ENCODE results near the gene SH2D3C.

The SH2D3C gene

DNA sequence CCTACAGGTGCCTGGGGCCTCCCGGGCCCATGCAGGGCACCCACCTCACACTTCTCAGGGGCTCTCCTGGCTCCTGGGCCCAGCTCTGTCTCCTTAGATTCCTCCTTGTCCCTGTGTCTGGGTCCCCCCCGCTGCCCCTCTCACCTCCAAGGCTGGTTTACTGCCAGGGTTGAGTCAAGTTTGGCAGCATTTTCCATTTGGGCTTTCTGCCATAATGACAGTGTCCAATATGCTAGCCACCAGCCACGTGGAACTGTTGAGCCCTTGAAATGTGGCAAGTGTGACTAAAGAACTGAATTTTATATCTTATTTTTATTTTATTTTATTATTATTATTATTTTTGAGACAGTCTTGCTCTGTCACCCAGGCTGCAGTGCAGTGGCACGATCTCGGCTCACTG, 60.7 kb downstream of the SH2D3C start:
- DNase-seq (ENCODE audit: low read depth): no peak

DNA sequence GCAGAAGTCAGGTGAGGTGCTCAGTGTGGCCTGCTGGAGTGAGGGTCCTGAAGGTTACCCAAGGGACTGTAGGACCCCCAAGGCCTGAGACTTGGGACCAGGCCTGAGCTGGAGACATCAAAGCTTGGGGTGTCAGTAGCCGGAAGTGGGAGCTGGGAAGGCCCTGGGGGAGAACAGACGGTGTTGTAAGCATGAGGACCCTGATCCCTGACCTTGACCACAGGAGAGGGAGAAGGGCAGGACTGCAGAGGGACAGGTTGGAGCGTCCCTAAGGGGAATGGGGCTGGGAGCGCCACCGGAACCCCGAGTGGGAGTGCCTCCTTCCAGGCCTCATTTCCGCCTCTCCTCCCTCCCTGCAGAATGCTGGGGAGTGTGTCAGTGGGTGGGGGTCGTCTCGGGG, 62.1 kb downstream of the SH2D3C start:
- DNase-seq (ENCODE audit: low read depth): no peak

DNA sequence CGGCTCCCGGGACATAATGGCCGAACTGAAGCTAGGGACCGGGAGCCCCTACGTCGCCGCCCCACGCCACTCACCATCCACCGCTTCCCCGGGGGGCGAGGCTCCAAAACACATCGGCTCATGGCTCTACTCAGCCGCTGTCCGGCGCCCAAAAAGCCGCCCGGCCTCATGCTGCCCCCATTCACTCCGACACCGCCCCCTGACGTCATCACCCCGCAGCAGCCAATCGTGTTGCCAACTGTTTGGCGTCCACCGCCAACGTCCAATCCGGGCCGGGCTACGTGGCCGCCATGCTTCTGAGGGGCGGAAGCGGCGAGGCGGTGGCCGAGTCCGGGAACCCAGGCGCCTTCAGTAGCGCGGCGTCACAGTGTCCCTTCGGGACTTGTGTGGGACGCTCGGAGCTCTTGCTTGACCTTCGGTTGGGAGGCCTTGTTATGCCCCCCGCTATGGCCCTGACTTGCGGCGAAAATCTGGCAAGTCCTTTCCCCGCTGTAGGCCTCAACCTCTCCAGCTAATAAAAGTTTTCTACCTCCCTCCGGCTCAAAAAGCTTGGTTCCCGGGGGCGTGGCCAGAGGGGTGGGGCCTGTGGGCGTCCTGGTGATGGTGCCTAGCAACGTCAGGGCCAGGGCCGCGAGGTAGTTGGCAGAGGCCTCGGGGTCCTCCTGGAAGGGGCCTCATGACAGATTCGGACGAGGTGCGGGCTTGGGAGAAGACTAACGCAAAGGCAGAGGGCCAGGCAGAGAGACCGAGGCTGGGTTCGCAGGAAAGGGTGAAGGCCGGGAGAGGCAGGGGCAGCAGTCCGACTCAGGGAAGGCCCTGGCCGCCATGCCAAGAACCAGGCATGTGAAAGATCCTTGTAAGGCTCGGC, 62.8 kb downstream of the SH2D3C start, which contains the start of the genes PTRH1 and TTC16:
Gene PTRH1, minus strand, starts transcription at position 194 of the 868 bp plus-strand sequence. Its CDS starts 24 bp downstream, at position 170.
Gene TTC16, plus strand, starts transcription at position 610 of the 868 bp plus-strand sequence. Its CDS starts 67 bp downstream, at position 677.
- peak; percentile 63 for DNase-seq (ENCODE audit: low read depth)

DNA sequence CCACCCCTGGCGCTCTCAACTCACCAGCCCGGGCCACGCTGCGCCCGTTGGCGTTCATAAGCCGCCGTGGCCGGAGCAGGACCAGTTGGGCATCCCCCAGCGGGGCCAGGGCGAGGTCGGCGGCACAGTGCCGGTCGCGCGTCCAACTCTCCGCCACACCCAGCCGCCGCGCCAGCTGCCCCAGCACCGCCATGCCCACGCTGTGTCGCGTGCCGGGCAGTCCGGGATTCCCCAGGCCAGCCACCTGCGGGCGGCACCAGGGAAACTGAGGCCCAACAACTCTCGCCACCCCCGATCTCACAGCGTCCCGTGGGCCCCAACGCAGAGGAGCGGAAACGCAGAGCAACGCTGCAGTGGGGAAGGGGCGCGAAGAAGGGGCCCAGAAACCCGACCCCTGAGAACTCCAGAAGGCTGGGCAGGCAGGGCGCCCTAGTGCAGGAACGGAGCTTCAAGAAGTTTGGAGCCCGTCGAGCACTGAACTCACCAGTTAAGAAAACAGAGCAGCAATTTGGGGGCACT, 63.5 kb downstream of the SH2D3C start:
- DNase-seq (ENCODE audit: low read depth): no peak

DNA sequence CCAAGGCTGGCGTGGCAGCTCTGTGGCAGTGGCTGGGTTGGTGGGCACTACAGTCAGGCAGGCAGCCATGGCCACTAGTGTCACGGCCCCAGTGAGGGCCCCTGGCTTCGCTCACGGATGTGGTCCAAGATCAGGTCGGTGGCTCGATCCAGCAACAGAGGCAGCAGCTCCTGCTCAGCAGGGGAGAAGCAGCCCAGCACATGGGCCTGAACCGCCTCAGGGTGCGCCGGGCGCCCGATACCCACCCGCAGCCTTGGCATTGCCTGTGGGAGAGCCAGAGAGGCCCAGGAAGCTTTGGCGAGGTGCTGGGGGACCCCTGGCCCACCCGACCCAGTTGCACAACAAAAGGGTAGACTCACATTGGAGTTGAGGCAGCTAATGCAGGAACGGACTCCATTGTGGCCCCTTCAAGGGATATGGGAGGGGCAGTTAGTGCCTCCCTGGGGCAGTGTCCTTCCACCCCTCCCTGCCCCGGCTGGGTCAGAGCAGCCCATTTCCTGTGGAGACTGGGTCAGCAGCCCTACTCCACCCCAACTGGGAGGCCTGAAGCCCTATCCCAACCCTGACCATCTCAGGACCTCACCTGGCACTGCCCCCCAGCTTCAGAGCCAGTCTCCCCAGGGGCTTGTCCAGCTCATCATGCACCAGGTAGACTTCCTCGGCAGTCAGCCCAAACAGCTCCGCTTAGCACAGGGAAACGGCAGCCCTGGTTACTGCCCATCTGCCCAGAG, 64.3 kb downstream of the SH2D3C start:
- no peak for DNase-seq (ENCODE audit: low read depth)

DNA sequence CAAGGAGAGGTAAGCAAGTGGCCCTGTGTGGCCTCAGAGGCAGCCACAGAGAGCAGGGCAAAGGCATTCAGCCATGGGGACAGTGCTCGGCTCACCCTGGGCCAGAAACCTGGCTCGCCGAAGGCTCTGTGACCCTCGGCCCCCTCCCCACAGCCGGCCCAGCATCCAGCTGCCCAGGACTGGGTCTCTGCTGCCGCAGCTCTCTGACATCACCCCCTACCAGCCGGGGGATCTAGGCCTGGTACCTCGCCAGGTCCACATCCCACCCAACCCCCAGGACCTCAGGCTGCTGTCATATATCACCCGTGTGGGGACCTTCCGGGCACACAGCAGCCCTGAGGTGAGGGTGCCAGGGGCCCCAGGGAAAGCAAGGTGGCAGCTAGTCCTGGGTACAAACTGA, 65.6 kb downstream of the SH2D3C start:
- no peak for DNase-seq (ENCODE audit: low read depth)

DNA sequence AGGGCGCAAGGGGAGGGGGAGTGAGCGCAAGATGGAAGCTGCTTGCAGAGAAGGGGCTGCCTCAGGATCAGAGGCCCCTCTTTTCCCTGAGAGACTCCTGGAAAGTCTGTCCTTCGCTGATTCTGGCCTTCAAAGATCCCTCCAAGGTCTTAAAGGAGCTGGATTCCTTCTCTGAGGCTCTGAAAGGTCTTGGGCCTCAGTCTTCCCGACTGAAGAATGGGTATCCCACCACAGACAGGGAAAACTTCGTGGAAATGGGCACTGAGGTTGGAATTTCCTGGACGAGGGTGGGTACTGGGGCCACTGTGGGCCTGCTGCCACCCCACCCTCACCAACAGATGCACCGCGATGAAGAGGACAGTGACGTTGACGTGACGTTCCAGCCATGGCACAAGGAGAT, 66.1 kb downstream of the SH2D3C start:
- no peak for DNase-seq (ENCODE audit: low read depth)

DNA sequence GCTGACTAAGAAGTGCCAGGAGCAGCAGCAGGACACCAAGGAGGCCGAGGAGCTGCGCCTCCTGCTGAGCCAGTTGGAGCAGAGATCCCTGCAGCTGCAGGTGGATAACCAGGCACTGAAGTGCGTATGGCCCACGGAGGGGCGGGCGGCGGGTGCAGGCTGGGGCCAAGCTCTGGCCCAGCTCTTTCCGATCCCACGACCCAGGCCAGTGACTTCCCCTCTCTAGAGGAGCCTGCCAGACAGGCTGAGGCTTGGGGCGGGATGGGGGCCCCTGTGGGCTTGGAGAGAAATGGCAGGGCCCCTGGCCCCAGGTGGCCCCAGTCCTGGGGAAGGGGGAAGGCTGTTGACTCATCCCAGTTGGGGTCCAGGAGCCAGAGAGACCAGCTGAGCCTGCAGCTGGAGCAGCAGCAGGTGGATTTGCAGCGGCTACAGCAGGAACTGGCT, 66.6 kb downstream of the SH2D3C start:
- no peak for DNase-seq (ENCODE audit: low read depth)

DNA sequence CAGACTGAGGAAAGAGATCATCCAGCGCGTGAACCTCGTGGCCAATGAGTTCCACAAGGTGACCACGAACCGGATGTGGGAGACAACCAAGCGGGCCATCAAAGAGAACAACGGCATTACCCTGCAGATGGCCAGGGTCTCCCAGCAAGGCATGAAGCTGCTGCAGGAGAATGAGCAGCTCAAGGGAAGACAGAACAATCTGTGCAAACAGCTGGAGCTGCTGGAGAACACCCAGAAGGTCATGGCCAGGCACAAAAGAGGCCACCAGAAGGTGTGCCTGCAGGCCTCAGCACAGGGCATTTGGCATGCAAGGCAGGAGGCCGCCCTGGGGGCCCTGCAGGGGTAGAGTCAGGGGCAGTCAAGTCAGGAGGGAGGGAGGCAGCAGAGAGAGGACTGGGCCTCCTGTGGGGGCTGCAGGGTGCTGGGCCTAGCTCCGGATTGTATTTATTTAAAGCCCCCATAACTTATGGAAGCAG, 67.2 kb downstream of the SH2D3C start:
- no peak for DNase-seq (ENCODE audit: low read depth)

DNA sequence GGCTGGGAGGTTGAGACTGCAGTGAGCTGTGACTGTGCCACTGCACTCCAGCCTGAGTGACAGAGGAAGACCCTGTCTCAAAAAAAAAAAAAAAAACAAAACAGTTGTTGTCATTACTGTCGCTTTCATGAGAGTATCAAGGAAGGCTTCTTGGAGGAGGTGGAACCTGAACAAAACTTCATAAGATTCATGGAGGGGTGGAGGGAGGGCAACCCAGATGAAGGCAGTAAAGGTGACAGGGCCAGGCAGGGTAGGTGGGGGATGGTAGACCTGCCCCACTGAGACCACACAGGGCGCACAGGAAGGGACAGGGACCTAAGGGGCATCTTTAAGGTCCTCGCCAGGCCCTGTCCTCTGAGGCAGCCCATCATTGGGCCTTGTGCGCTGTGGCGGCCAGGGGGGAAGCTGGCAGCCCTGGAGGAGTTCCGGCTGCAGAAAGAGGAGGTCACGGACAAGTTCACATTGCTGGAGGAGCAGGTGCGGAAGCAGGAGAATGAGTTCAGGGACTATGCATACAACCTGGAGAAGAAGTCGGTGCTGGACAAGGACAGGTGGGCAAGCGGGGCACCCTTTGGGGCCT, 68.2 kb downstream of the SH2D3C start:
- no peak for DNase-seq (ENCODE audit: low read depth)

DNA sequence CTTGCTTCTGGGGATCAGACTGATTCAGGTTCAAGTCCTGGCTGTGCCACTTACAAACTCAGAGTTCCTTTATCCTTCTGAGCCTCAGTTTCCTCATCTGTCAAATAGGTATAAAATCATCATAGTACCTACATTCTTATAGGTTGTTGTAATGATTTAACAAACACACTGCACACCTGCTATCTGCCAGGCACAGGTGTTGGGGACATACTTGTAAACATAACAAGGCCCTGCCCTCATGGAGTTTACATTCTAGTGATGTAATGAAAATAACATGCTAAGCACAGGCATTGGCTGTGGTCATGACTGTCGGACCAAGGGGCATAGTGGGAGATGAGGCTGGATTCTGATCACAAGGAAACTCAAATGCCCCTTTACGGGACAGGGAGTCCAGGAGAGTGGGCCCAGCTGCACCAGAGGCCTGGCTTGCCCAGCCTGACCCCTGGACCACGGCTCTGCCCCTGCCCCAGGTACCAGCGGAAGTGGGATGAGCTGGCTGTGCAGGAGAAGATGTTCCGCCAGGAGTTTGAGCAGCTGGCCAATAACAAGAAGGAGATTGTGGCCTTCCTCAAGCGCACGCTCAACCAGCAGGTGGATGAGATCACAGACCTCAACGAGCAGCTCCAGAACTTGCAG, 69.4 kb downstream of the SH2D3C start:
- no peak for DNase-seq (ENCODE audit: low read depth)

DNA sequence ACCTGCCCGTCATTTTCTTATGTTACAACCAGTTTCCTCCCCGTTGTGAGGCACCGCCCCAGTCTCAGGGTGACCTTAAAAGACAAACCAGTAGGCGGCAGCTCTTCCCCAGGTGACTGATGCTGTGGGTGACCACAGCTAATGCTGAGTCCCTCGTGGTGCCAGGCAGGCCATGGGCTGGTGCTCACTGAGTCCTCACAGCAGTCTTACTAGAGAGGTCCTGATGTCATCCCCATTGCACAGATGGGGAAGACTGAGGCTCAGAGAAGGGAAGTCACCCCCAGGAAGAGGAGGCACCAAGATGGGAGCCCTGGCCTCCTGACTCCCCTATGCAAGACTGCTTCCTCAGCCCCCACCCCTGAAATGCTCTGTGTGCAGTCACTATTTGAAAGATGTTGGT, 70.7 kb downstream of the SH2D3C start:
- no peak for DNase-seq (ENCODE audit: low read depth)

DNA sequence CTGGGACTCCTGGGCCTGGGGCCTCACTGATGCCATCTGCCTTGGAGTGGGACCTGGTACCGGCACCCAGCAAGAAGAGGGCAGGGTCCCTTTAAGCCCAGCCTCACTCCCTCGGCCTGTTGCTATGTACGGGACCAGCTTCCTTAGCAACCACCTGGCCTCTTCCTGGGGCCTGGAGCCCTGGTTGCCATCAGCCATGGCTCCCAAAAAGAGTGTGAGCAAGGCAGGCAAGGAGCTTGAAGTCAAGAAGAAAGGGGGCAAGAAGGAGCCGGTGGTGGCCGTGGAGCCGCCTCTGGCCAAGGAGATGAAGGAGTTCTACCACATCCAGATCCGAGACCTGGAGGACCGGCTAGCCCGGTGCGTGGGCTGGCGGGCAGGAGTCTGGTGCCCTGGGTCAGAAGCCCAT, 71.6 kb downstream of the SH2D3C start, which contains the start of gene CFAP157:
Gene CFAP157, plus strand, starts transcription at position 153 of the 406 bp plus-strand sequence. Its CDS starts 44 bp downstream, at position 197.
- DNase-seq (ENCODE audit: low read depth): no peak

DNA sequence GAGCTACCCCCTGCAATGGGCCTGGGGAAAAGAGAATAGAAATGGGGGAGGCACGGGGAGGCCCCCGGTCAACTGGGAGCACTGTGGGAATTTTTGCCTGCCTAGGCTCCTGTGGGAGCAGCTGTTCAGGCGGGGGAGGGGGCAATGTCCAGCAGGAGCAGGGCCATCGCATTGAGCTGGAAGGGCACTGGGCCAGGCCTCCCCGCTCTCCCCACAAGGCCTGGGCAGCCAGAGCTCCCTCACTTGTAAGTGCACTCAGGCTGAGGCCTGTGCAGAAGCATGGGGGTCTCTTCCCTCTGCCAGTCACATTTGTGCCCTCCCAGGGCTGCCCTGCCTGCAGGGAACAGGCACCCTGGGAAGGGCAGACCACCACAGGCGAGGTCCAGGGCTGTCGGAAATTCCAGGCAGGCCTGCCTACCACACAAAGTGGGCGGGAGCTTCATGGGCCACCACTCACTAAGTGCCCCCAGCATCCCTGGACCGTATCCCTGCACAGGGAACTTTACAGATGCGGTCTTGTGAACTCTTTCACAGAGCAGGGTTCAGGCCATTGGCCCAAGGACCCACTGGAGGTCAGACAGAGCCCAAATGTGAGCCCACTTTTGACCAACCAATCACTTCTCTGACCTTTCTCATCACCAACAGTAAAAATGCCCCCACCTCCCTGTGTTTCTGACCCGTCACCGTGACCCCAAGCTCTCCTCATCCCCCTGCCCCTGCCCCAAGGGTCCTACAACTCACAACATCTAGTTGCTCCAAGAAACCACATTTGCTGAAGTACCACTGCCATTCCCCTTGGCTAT, 72.7 kb downstream of the SH2D3C start:
- no peak for DNase-seq (ENCODE audit: low read depth)

DNA sequence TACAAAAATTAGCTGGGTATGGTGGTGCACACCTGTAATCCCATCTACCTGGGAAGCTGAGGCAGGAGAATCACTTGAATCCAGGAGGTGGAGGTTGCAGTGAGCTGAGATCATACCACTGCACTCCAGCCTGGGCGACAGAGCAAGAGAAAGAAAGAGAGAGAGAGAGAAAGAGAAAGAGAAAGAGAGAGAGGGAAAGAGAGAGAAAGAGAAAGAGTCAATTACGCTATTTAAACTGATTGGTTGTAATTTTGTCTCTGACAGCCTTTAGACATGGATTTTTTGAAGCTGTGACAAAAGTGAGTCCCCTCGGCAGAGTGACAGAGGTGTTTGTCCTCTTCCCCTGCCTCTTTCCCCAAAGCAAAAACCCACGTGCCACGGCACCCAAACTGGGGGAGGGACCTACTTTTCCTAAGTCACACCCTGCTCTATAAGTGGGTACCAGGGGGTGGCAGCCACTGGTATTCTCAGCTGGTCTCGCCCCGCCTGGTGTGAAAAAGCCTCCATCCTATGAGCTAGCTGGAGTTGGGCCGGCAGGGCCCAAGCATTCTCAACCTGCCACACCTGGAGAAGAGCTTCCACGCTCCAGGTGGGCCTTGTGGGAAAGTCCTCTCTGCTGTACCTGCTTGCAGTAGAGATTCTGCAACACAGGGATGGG, 75.0 kb downstream of the SH2D3C start:
- DNase-seq (ENCODE audit: low read depth): no peak

DNA sequence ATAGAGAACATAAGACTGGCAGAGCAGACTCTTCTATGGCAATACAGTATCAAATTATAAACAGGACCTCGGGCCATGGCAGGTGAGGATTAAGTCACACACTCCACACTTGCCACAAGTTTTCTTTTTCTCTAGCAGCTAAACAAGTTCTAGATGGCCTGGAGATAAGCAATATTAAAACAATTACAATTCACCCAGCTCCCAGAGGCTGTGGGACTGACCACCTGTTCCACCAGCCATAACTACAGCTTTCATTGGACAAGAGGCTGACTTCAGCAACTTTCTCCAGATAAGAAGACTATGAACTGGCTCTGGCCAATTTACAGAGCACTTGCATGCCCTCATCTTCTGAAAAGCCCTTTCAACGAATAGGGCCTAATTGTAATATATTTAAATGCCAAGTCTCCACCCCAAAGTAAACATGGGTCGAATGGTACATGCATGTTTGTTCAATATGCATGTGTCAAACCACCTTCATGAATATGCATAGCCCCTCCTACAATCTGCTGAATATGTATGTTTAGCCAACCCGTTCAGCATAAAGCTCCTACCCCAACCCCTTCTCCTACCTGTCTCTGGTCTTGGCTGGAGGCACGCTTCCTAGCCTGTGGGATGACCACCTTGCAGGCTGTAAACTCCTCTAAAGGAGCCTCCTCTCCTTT, 77.7 kb downstream of the SH2D3C start:
- DNase-seq (ENCODE audit: low read depth): no peak

DNA sequence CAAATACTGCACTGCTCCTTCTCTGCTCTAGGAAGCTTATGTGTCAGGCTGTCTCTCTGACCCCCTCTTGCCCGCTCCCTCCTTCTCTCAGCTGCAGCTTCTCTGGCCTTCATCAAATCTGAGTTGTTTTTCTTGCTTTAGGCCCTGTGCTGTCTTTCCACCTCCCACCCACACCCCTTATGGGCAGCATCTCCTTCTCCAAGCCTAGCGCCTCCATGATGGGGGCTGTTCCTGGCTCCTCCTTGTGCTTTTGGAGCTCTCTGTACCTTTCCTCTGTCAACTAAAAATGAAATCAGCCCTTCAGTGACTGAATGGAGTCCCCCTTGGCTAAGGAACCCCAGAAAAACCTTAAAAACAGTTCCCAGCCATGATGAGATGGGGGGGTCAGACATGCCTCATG, 78.3 kb downstream of the SH2D3C start:
- no peak for DNase-seq (ENCODE audit: low read depth)

DNA sequence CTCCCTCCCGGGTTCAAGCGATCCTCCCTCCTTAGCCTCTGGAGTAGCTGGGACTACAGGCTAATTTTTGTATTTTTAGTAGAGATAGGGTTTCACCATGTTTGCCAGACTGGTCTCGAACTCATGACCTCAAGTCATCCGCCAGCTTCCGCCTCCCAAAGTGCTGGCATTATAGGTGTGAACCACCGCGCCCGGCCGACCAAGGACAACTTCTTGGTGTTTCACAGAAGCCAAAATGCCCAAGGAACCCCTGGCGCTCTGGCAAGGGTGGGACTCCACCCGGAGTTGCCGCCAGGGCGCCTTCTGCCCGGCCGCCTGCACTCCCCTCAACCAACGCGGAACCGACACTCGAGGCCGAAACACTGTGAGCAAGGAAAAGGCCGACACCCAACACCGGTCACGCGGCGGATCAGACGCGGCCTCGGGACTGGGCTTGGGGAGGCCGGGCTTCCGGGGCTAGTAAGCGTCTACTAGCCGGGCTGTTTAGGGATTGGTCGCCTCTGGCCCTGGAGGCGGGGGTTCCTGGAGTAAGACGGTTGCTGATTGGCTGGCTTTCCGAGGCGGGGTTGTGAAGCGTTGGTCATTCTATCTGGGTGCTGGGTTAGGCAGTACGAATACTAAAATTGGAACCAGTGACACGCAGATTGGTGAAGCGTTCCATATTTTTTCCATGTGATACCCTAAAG, 79.3 kb downstream of the SH2D3C start:
- DNase-seq (ENCODE audit: low read depth): no peak

DNA sequence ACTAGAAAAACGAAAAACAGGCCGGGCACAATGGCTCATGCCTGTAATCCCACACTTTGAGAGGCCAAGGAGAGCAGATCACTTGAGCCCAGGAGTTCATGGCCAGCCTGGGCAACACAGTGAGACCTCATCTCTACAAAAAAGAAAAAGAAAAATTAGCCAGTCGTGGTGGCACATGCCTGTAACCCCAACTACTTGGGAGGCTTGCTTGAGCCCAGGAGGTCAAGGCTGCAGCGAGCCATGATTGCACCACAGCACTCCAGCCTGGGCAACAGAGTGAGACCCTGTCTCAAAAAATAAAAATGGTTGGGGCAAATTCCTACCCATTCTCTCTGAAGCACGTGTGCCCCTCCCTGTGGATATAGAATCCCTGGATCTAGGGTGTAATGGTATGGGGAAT, 80.1 kb downstream of the SH2D3C start:
- DNase-seq (ENCODE audit: low read depth): no peak

All from HS-27A (cell line).